Esophagus squamous epithelium (tissue), 5 donors: ENCODE data around the gene NPLOC4. TPM values are rescaled to one million over a fixed set of nuclear protein-coding genes. Genes with fewer than 3 reads are reported as not detected.

Experiments used
- DNase-seq: peaks from one replicate; lab custom pipeline; 2025; lab: John Stamatoyannopoulos, UW
- H3K27ac ChIP-seq, 4 donors: fragments of 200-600 bp; sonication (generic); one replicate each; pipeline ENCODE4 v1.5.1; 2016 to 2019; ENCODE audit warnings: mild to moderate bottlenecking in 1 of 4
- H3K27me3 ChIP-seq, 4 donors: fragments of 200-600 bp; sonication (generic); 1 replicate in 3 of 4; 2 replicates in 1 of 4; pipeline versions ENCODE4 v1.5.1 to v1.6.0; 2017 to 2021; ENCODE audit warnings: antibody characterized with exemption in 1 of 4
- H3K36me3 ChIP-seq, 3 donors: fragments of 200-600 bp; sonication (generic); one replicate each; pipeline ENCODE4 v1.5.1; 2016 to 2019
- H3K4me1 ChIP-seq, 3 donors: fragments of 200-600 bp; sonication (generic); one replicate each; pipeline ENCODE4 v1.5.1; 2017 to 2019
- H3K4me3 ChIP-seq, 4 donors: fragments of 200-600 bp; sonication (generic); 1 replicate in 3 of 4; 2 replicates in 1 of 4; pipeline ENCODE4 v1.5.1; 2016 to 2019; ENCODE audit warnings: mild to moderate bottlenecking in 2 of 4, moderate library complexity in 1 of 4
- H3K9me3 ChIP-seq, 3 donors: fragments of 200-600 bp; sonication (generic); one replicate each; pipeline ENCODE4 v1.5.1; 2016 to 2019
- CTCF ChIP-seq, 6 experiments: fragments of 450-650 bp in 4 of 6; fragments of 200-600 bp in 2 of 6; sonication (generic) in 2 of 6; IDR thresholded peaks; one replicate each; pipeline ENCODE4 v1.5.1; 2016 to 2019; ENCODE audit warnings: antibody characterized with exemption in 6 of 6, mild to moderate bottlenecking in 4 of 6, moderate library complexity in 4 of 6
- POLR2A ChIP-seq, 4 donors: fragments of 450-650 bp; IDR thresholded peaks; one replicate each; pipeline ENCODE4 v1.6.1; 2017; ENCODE audit warnings: antibody characterized with exemption in 4 of 4, mild to moderate bottlenecking in 4 of 4, moderate library complexity in 3 of 4
- WGBS, 2 donors: methylation state at CpG; one replicate each; pipeline ENCODE4 v1.1.5; 2018; 5-methylcytosine and 5-hydroxymethylcytosine counted together
- intact Hi-C: fragments of 100-400 bp; cut with DNase I; formaldehyde crosslinking; loops from one replicate; pipeline ENCODE4 v1.15.0; 2022
- total RNA-seq, 4 donors: library from RNA; depleted of rRNA; stranded (reverse); fragments of >200 nt; gene quantifications; one replicate each; pipeline ENCODE4 v1.1.0, GENCODE V29; 2016
- donor health status: DM: yes; HTN: yes; CAD: no.

Gene NPLOC4
- total RNA-seq, result 10 to 100 TPM; 49.0 to 80.9 (median 62.4) TPM

DNA sequence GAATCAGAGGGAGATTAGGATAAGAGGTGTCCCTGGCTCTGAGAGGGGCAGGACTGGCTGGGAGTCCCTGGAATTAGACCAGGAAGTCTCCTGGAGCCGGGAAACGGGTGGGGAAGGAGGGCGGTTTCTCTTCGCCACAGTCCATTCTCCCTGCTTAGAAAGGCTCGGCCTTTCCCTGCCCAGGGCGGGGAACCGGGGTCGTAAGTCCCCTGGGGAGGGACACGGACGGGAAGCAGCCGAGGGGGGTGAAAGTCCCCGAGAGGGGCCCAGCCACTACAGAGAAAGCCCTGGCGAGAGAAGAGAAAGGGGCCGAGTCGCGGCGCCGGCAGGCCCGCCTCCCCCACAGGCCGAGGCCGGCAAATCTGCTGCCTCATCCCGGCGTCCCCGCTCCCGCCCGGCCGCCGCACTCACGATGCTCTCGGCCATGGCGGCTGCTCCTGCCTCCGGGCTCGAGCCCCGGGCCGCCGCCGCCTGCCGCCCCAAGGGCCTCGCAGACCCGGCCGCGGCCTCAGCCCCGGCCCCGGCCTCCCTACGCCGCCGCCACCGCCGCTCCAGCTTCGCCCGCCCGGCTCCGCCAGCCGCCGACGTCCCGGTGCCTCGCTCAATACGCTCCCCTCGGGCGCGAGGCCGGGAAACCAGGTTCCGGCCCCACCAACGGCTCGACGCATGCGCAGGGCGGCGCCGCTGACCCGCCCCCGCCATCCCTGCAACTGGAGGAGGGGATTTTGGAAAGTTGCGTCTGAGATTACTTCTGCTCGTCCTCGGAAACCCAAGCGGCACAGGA lies at the start of gene NPLOC4, which contains the start of gene TSPAN10:
Gene NPLOC4 (minus strand): TSS at position 608 of the 784 bp plus-strand sequence. CDS start 182 bp downstream, at position 426.
Gene TSPAN10 (plus strand): TSS at position 692 of the 784 bp plus-strand sequence. CDS start 5,217 bp downstream, outside the sequence.
- H3K4me1 ChIP-seq, result peaks cover 12 to 49% (median 25%) of the 10 kb centered on the region in 3 donors

GRCh38 chr17:81686614-81687013 lies 49.7 kb upstream of the NPLOC4 start:
- Histone ChIP-seq H3K9me3 (no peaks in the 10 kb centered on the region), H3K4me3 (no peak overlapping the region), H3K27me3 (no peaks in the 10 kb centered on the region), H3K36me3 (peaks cover 51 to 66% (median 54%) of the 10 kb centered on the region in 3 donors), H3K4me1 (peaks cover 36 to 69% (median 37%) of the 10 kb centered on the region in 3 donors), H3K27ac (no peak overlapping the region)
- intact Hi-C loops, result no loop called here
- 98% methylated on average over 11 of the region's 20 CpGs; no CpG with 5 or more reads in 1 of the 2 donors for WGBS, 2 donors
- DNase-seq, result no peak
- no peak for TF ChIP-seq CTCF (IDR thresholded peaks at IDR 0.05)

More for the DNA sequence above, at the start of gene NPLOC4, which contains the start of gene TSPAN10:
- TF ChIP-seq CTCF (IDR thresholded peaks at IDR 0.05) (peak in 1 of 6 experiments; percentile 39), POLR2A (IDR thresholded peaks at IDR 0.05) (peak in 3 of 4 donors; percentile 53 to 84 (median 83))
- H3K27me3 ChIP-seq, result no peaks in the 10 kb centered on the region
- DNase-seq, result no peak
- WGBS, 2 donors, result 0% methylated on average over 22 to 24 of the region's 77 CpGs
- H3K27ac ChIP-seq, result peak within 1 kb of the TSS; percentile 92 to 99 (median 96)
- no peaks in the 10 kb centered on the region for H3K9me3 ChIP-seq
- H3K36me3 ChIP-seq, result peaks cover 0 to 7% (median 0%) of the 10 kb centered on the region in 3 donors
- intact Hi-C loops, result no loop called here
- H3K4me3 ChIP-seq, result peak within 1 kb of the TSS; percentile 80 to 98 (median 90)

GRCh38 chr17:81685108-81685507 lies 48.2 kb upstream of the NPLOC4 start:
- H3K36me3 ChIP-seq, result peaks cover 37 to 66% (median 39%) of the 10 kb centered on the region in 3 donors
- peak overlapping the region; percentile 85 to 98 (median 94) for H3K27ac ChIP-seq
- 60% methylated on average over 1 of the region's 12 CpGs; no CpG with 5 or more reads in 1 of the 2 donors for WGBS, 2 donors
- peak overlapping the region; percentile 85 to 97 (median 95) for H3K4me3 ChIP-seq
- H3K4me1 ChIP-seq, result peaks cover 36 to 71% (median 37%) of the 10 kb centered on the region in 3 donors
- H3K9me3 ChIP-seq, result no peaks in the 10 kb centered on the region
- TF ChIP-seq CTCF (IDR thresholded peaks at IDR 0.05) (no peak), POLR2A (IDR thresholded peaks at IDR 0.05) (no peak)
- intact Hi-C loops, result no loop called here
- no peaks in the 10 kb centered on the region for H3K27me3 ChIP-seq
- DNase-seq, result no peak

- WGBS, 2 donors, result 0% methylated on average over 1 to 12 of the region's 16 CpGs
- Histone ChIP-seq H3K4me3 (peak overlapping the region; percentile 85 to 97 (median 95)), H3K36me3 (peaks cover 34 to 64% (median 37%) of the 10 kb centered on the region in 3 donors), H3K9me3 (no peaks in the 10 kb centered on the region), H3K27ac (peak overlapping the region; percentile 85 to 98 (median 94)), H3K4me1 (peaks cover 36 to 67% (median 37%) of the 10 kb centered on the region in 3 donors), H3K27me3 (no peaks in the 10 kb centered on the region)
- TF ChIP-seq POLR2A (IDR thresholded peaks at IDR 0.05) (no peak), CTCF (IDR thresholded peaks at IDR 0.05) (no peak)
- DNase-seq, result no peak
- intact Hi-C loops, result no loop called here
These were observed 47.6 kb upstream of the NPLOC4 start for GRCh38 chr17:81684442-81684911.
